ENCODE data around the gene DTNBP1.

- no peak for TF ChIP-seq CTCF (IDR thresholded peaks at IDR 0.05; ENCODE audit: low read depth, low read length, poor library complexity, severe bottlenecking)
- no peak for TF ChIP-seq EZH2phosphoT487 (IDR thresholded peaks at IDR 0.05; ENCODE audit: borderline replicate concordance, low read length)
Observed at GRCh38 chr6:15500078-15500740, 162.6 kb downstream of the DTNBP1 start.
